HUES64 (cell line): ENCODE measurements around the gene HSD3B1.
"Not testable (repeated sequence)": the region's sequence is repeated elsewhere in the genome, so short reads cannot be mapped to it uniquely, and the experiment has no call there.

Experiments used
- H3K27ac ChIP-seq: 2 replicates; pipeline ENCODE4 v1.7.0; 2013; ENCODE audit warnings: low read depth, low read length, inconsistent platforms
- H3K27me3 ChIP-seq: 2 replicates; pipeline ENCODE4 v1.6.1; 2013; ENCODE audit warnings: mild to moderate bottlenecking, low read length; ENCODE audit not compliant: insufficient read depth
- H3K36me3 ChIP-seq: 2 replicates; pipeline ENCODE4 v1.6.1; 2013; ENCODE audit warnings: mild to moderate bottlenecking, low read length; ENCODE audit not compliant: insufficient read depth
- H3K4me1 ChIP-seq: 2 replicates; pipeline ENCODE4 v1.6.1; 2013; ENCODE audit warnings: mild to moderate bottlenecking, low read length, moderate library complexity; ENCODE audit not compliant: insufficient read depth
- H3K4me3 ChIP-seq: 2 replicates; pipeline ENCODE4 v1.5.1; 2013; ENCODE audit warnings: mild to moderate bottlenecking, low read length, moderate library complexity
- H3K9ac ChIP-seq: 2 replicates; pipeline ENCODE4 v1.6.1; 2013; ENCODE audit warnings: mild to moderate bottlenecking, low read depth, low read length
- H3K9me3 ChIP-seq: 2 replicates; pipeline ENCODE4 v1.6.1; 2013; ENCODE audit warnings: low read depth, low read length; ENCODE audit not compliant: insufficient read depth
- WGBS: fragments of 150-250, 120-280 bp; methylation state at CpG from one replicate; pipeline ENCODE4 v1.1.7; 2013; ENCODE audit warnings: missing lambda C conversion rate; 5-methylcytosine and 5-hydroxymethylcytosine counted together

The HSD3B1 gene

GRCh38 chr1:119554183-119554582 lies 47.2 kb downstream of the HSD3B1 start:
- no peaks in the 10 kb centered on the region for H3K27me3 ChIP-seq
- H3K27ac ChIP-seq: no peak overlapping the region
- H3K36me3 ChIP-seq: no peaks in the 10 kb centered on the region
- no peaks in the 10 kb centered on the region for H3K9me3 ChIP-seq
- H3K9ac ChIP-seq: no peak overlapping the region
- H3K4me1 ChIP-seq: no peaks in the 10 kb centered on the region
- no peak overlapping the region for H3K4me3 ChIP-seq

- Histone ChIP-seq H3K9me3 (no peaks in the 10 kb centered on the region), H3K9ac (no peak overlapping the region), H3K4me1 (no peaks in the 10 kb centered on the region), H3K4me3 (no peak overlapping the region), H3K27me3 (no peaks in the 10 kb centered on the region), H3K36me3 (no peaks in the 10 kb centered on the region), H3K27ac (no peak overlapping the region)
- WGBS: 91% methylated on average over 3 of the region's 3 CpGs
Observed at GRCh38 chr1:119556423-119556822, 49.4 kb downstream of the HSD3B1 start.

DNA sequence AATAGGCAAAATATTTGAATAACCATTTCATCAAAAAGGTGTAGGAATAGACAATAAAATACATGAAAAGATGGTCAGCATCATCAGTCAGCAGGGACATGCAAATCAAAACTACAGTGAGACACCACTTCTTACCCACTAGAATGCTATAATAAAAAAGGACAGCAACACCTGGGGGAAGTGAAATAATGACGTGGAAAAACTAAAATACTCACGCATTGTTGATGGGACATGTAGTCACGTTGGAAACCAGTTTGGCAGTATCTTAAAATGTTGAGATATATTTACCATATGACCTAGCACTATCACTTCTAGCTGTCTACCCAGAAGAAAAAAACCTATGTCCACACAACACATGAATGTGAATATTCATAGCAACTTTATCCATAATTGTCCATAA lies 53.4 kb downstream of the HSD3B1 start:
- H3K9ac ChIP-seq, H3K36me3 ChIP-seq, H3K27me3 ChIP-seq, H3K27ac ChIP-seq, H3K4me3 ChIP-seq, H3K4me1 ChIP-seq, H3K9me3 ChIP-seq: not testable (repeated sequence)
- WGBS: no CpG with 5 or more reads among the region's 3 CpGs

- no peaks in the 10 kb centered on the region for H3K9me3 ChIP-seq
- no peaks in the 10 kb centered on the region for H3K4me1 ChIP-seq
- H3K9ac ChIP-seq: no peak overlapping the region
- no peaks in the 10 kb centered on the region for H3K36me3 ChIP-seq
- no peak overlapping the region for H3K4me3 ChIP-seq
- H3K27me3 ChIP-seq: no peaks in the 10 kb centered on the region
- 92% methylated on average over 3 of the region's 3 CpGs for WGBS
- H3K27ac ChIP-seq: no peak overlapping the region
Observed at GRCh38 chr1:119564548-119564947, 57.5 kb downstream of the HSD3B1 start.
